Trophoblast cell (in vitro differentiated cells and primary cell): ENCODE measurements around the gene MLF1.

ENCODE experiments used
- DNase-seq, 2 donors: peaks; one replicate each; pipeline ENCODE4 v3.0.0-alpha.2; 2016
- H2AFZ ChIP-seq: 2 replicates; pipeline ENCODE4 v1.6.1; 2013; ENCODE audit warnings: low read length, moderate library complexity, mild to moderate bottlenecking; ENCODE audit not compliant: insufficient read depth, poor library complexity
- H2AK5ac ChIP-seq: 2 replicates; pipeline ENCODE4 v1.6.1; 2013; ENCODE audit warnings: mild to moderate bottlenecking, low read length
- H2BK120ac ChIP-seq: 2 replicates; pipeline ENCODE4 v1.6.1; 2013; ENCODE audit warnings: low read length, mild to moderate bottlenecking, moderate library complexity; ENCODE audit not compliant: insufficient read depth, poor library complexity
- H2BK12ac ChIP-seq: 2 replicates; pipeline ENCODE4 v1.6.1; 2013; ENCODE audit warnings: mild to moderate bottlenecking, low read length, moderate library complexity
- H2BK5ac ChIP-seq: 2 replicates; pipeline ENCODE4 v1.6.1; 2013; ENCODE audit warnings: low read length, low read depth, moderate library complexity, mild to moderate bottlenecking; ENCODE audit not compliant: poor library complexity
- H3K14ac ChIP-seq: 2 replicates; pipeline ENCODE4 v1.6.1; 2013; ENCODE audit warnings: mild to moderate bottlenecking, low read length
- H3K18ac ChIP-seq: 2 replicates; pipeline ENCODE4 v1.6.1; 2013; ENCODE audit warnings: mild to moderate bottlenecking, low read length
- H3K23ac ChIP-seq: 2 replicates; pipeline ENCODE4 v1.6.1; 2013; ENCODE audit warnings: low read length
- H3K27ac ChIP-seq: 2 replicates; pipeline ENCODE4 v1.5.1; 2013; ENCODE audit warnings: low read depth, mild to moderate bottlenecking, inconsistent platforms, low read length, moderate library complexity
- H3K27me3 ChIP-seq: 2 replicates; pipeline ENCODE4 v1.6.1; 2013; ENCODE audit warnings: inconsistent platforms, mild to moderate bottlenecking, low read length, moderate library complexity; ENCODE audit not compliant: insufficient read depth
- H3K36me3 ChIP-seq, 2 experiments: 1 replicate in 1 of 2; 2 replicates in 1 of 2; pipeline ENCODE4 v1.6.1; 2013; ENCODE audit warnings: low read length in 2 of 2, mild to moderate bottlenecking in 2 of 2, moderate library complexity in 1 of 2; ENCODE audit not compliant: insufficient read depth in 2 of 2, control insufficient read depth in 1 of 2
- H3K4ac ChIP-seq: 2 replicates; pipeline ENCODE4 v1.6.1; 2013; ENCODE audit warnings: low read depth, mild to moderate bottlenecking, low read length, moderate library complexity
- H3K4me1 ChIP-seq, 2 experiments: 1 replicate in 1 of 2; 2 replicates in 1 of 2; pipeline ENCODE4 v1.6.1; 2013; ENCODE audit warnings: low read length in 2 of 2, mild to moderate bottlenecking in 2 of 2, moderate library complexity in 1 of 2; ENCODE audit not compliant: insufficient read depth in 2 of 2, control insufficient read depth in 1 of 2
- H3K4me2 ChIP-seq: 2 replicates; pipeline ENCODE4 v1.6.1; 2013; ENCODE audit warnings: inconsistent platforms, mild to moderate bottlenecking, low read length, moderate library complexity
- H3K4me3 ChIP-seq: 2 replicates; pipeline ENCODE4 v1.5.1; 2013; ENCODE audit warnings: mild to moderate bottlenecking, low read depth, low read length, inconsistent platforms
- H3K79me1 ChIP-seq: one replicate; pipeline ENCODE4 v1.6.1; 2013; ENCODE audit warnings: low read length
- H3K79me2 ChIP-seq: 2 replicates; pipeline ENCODE4 v1.6.1; 2013; ENCODE audit warnings: low read length, mild to moderate bottlenecking; ENCODE audit not compliant: control insufficient read depth, insufficient read depth, poor library complexity
- H3K9ac ChIP-seq: 2 replicates; pipeline ENCODE4 v1.6.1; 2013; ENCODE audit warnings: mild to moderate bottlenecking, low read length
- H3K9me3 ChIP-seq: 2 replicates; pipeline ENCODE4 v1.6.1; 2013; ENCODE audit warnings: low read depth, mild to moderate bottlenecking, control low read depth, inconsistent platforms, low read length; ENCODE audit not compliant: insufficient read depth
- H4K12ac ChIP-seq: 2 replicates; pipeline ENCODE4 v1.6.1; 2013; ENCODE audit warnings: low read depth, mild to moderate bottlenecking, low read length, moderate library complexity
- H4K8ac ChIP-seq: 2 replicates; pipeline ENCODE4 v1.6.1; 2013; ENCODE audit warnings: low read depth, mild to moderate bottlenecking, low read length, moderate library complexity
- H4K91ac ChIP-seq: one replicate; pipeline ENCODE4 v1.6.1; 2013; ENCODE audit warnings: low read depth, mild to moderate bottlenecking, low read length, moderate library complexity
- WGBS: extraction: QIAGEN DNeasy Blood & Tissue Kit; methylation state at CpG from one replicate; pipeline ENCODE4 v1.1.7; 2013; ENCODE audit warnings: missing lambda C conversion rate; ENCODE audit not compliant: insufficient read length, insufficient coverage; ENCODE audit errors: extremely low coverage; 5-methylcytosine and 5-hydroxymethylcytosine counted together

Gene MLF1

GRCh38 chr3:158617982-158618875, 47.2 kb downstream of the MLF1 start:
- no CpG with 5 or more reads among the region's 1 CpG for WGBS
- no peak overlapping the region for H3K4me2 ChIP-seq

GRCh38 chr3:158625881-158626280, 54.9 kb downstream of the MLF1 start:
- no CpG with 5 or more reads among the region's 1 CpG for WGBS
- Histone ChIP-seq H4K91ac (no peak overlapping the region), H3K4me1 (no peaks in the 10 kb centered on the region), H3K27me3 (no peaks in the 10 kb centered on the region), H3K9ac (no peak overlapping the region), H3K79me2 (no peaks in the 10 kb centered on the region), H3K14ac (no peak overlapping the region), H3K23ac (no peak overlapping the region), H3K18ac (no peak overlapping the region), H2BK120ac (no peak overlapping the region), H2BK12ac (no peak overlapping the region), H4K8ac (no peak overlapping the region), H2AK5ac (no peak overlapping the region), H4K12ac (no peak overlapping the region), H3K79me1 (no peaks in the 10 kb centered on the region), H3K9me3 (peaks cover 4% of the 10 kb centered on the region), H2BK5ac (no peak overlapping the region), H3K4me3 (no peak overlapping the region), H3K4ac (no peak overlapping the region), H3K36me3 (no peaks in the 10 kb centered on the region), H2AFZ (no peak overlapping the region), H3K27ac (no peak overlapping the region), H3K4me2 (no peak overlapping the region)
- peak in 1 of 2 donors; percentile 13 for DNase-seq

More at GRCh38 chr3:158617982-158618875, 47.2 kb downstream of the MLF1 start:
- no peaks in the 10 kb centered on the region for H3K36me3 ChIP-seq
- no peak overlapping the region for H4K8ac ChIP-seq
- no peak overlapping the region for H4K12ac ChIP-seq
- H3K4me1 ChIP-seq, result no peaks in the 10 kb centered on the region
- H3K4ac ChIP-seq, result no peak overlapping the region
- DNase-seq, result no peak
- no peak overlapping the region for H3K23ac ChIP-seq
- H2BK12ac ChIP-seq, result no peak overlapping the region
- H3K9ac ChIP-seq, result no peak overlapping the region
- H3K79me2 ChIP-seq, result no peaks in the 10 kb centered on the region
- H3K79me1 ChIP-seq, result no peaks in the 10 kb centered on the region
- no peak overlapping the region for H4K91ac ChIP-seq
- H3K14ac ChIP-seq, result no peak overlapping the region
- no peak overlapping the region for H2BK120ac ChIP-seq
- no peak overlapping the region for H2BK5ac ChIP-seq
- no peak overlapping the region for H3K27ac ChIP-seq
- H3K27me3 ChIP-seq, result no peaks in the 10 kb centered on the region
- peaks cover 10% of the 10 kb centered on the region for H3K9me3 ChIP-seq
- H2AK5ac ChIP-seq, result no peak overlapping the region
- no peak overlapping the region for H3K4me3 ChIP-seq
- no peak overlapping the region for H2AFZ ChIP-seq
- no peak overlapping the region for H3K18ac ChIP-seq

GRCh38 chr3:158631981-158632380, 61.0 kb downstream of the MLF1 start:
- no peaks in the 10 kb centered on the region for H3K79me2 ChIP-seq

GRCh38 chr3:158640646-158641045, 69.7 kb downstream of the MLF1 start:
- Histone ChIP-seq H3K23ac (no peak overlapping the region), H3K4ac (no peak overlapping the region), H3K18ac (no peak overlapping the region), H2BK120ac (no peak overlapping the region), H2AFZ (no peak overlapping the region), H3K27ac (no peak overlapping the region), H3K36me3 (no peaks in the 10 kb centered on the region), H3K14ac (no peak overlapping the region), H3K79me1 (peaks cover 3% of the 10 kb centered on the region), H3K27me3 (no peaks in the 10 kb centered on the region), H2BK12ac (no peak overlapping the region), H3K4me2 (no peak overlapping the region), H2BK5ac (no peak overlapping the region), H4K91ac (no peak overlapping the region), H3K9me3 (no peaks in the 10 kb centered on the region), H2AK5ac (no peak overlapping the region), H3K4me1 (no peaks in the 10 kb centered on the region), H3K9ac (no peak overlapping the region), H4K12ac (no peak overlapping the region), H3K4me3 (no peak overlapping the region), H3K79me2 (peaks cover 3% of the 10 kb centered on the region), H4K8ac (no peak overlapping the region)
- no peak for DNase-seq
- no CpG with 5 or more reads among the region's 7 CpGs for WGBS

More at GRCh38 chr3:158631981-158632380, 61.0 kb downstream of the MLF1 start:
- no peak overlapping the region for H4K12ac ChIP-seq
- H3K9ac ChIP-seq, result no peak overlapping the region
- no peak for DNase-seq
- no peaks in the 10 kb centered on the region for H3K36me3 ChIP-seq
- no peak overlapping the region for H3K18ac ChIP-seq
- H2BK120ac ChIP-seq, result no peak overlapping the region
- H2AK5ac ChIP-seq, result no peak overlapping the region
- H2BK12ac ChIP-seq, result no peak overlapping the region
- no peaks in the 10 kb centered on the region for H3K79me1 ChIP-seq
- no peak overlapping the region for H3K4me2 ChIP-seq
- H3K4ac ChIP-seq, result no peak overlapping the region
- no peak overlapping the region for H2BK5ac ChIP-seq
- H2AFZ ChIP-seq, result no peak overlapping the region
- no peak overlapping the region for H3K4me3 ChIP-seq
- no peaks in the 10 kb centered on the region for H3K27me3 ChIP-seq
- no peak overlapping the region for H3K27ac ChIP-seq
- H4K91ac ChIP-seq, result no peak overlapping the region
- no peaks in the 10 kb centered on the region for H3K9me3 ChIP-seq
- H4K8ac ChIP-seq, result no peak overlapping the region
- no peaks in the 10 kb centered on the region for H3K4me1 ChIP-seq
- H3K14ac ChIP-seq, result no peak overlapping the region
- H3K23ac ChIP-seq, result no peak overlapping the region
